ENCODE data around the gene RNF222.

DNA sequence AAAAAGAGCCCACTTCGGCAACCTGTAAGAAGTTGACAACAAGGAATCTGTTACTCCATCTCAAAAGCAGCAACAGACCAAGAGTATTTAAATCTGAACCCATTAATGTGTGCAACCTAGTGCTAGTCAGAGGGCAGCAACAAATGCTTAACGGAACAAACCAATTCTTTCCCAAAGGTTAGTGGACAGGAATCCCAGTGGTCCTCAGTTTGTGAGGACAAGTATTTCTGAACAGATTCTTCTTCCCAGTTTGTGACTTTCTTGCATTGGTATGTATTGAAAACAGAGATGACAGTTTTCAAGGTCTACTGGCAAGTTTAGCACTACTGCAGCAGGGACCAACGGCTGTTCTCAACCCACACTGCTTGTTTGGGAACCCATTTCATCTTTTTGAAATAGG, 17.6 kb downstream of the RNF222 start:
- TF ChIP-seq, protein P1, sequence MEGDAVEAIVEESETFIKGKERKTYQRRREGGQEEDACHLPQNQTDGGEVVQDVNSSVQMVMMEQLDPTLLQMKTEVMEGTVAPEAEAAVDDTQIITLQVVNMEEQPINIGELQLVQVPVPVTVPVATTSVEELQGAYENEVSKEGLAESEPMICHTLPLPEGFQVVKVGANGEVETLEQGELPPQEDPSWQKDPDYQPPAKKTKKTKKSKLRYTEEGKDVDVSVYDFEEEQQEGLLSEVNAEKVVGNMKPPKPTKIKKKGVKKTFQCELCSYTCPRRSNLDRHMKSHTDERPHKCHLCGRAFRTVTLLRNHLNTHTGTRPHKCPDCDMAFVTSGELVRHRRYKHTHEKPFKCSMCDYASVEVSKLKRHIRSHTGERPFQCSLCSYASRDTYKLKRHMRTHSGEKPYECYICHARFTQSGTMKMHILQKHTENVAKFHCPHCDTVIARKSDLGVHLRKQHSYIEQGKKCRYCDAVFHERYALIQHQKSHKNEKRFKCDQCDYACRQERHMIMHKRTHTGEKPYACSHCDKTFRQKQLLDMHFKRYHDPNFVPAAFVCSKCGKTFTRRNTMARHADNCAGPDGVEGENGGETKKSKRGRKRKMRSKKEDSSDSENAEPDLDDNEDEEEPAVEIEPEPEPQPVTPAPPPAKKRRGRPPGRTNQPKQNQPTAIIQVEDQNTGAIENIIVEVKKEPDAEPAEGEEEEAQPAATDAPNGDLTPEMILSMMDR (IDR thresholded peaks at IDR 0.05): no peak
- no peak for TF ChIP-seq EP300 (IDR thresholded peaks at IDR 0.05)

All from stomach (tissue), 4 donors.